GM19099 (cell line): ENCODE results near the gene GLRX5.

ENCODE experiments used
- POLR2A ChIP-seq: IDR thresholded peaks from 3 replicates; pipeline ENCODE4 v1.6.1; 2011; ENCODE audit warnings: low read depth; ENCODE audit not compliant: insufficient read length; ENCODE audit errors: extremely low read depth

GLRX5 gene

DNA sequence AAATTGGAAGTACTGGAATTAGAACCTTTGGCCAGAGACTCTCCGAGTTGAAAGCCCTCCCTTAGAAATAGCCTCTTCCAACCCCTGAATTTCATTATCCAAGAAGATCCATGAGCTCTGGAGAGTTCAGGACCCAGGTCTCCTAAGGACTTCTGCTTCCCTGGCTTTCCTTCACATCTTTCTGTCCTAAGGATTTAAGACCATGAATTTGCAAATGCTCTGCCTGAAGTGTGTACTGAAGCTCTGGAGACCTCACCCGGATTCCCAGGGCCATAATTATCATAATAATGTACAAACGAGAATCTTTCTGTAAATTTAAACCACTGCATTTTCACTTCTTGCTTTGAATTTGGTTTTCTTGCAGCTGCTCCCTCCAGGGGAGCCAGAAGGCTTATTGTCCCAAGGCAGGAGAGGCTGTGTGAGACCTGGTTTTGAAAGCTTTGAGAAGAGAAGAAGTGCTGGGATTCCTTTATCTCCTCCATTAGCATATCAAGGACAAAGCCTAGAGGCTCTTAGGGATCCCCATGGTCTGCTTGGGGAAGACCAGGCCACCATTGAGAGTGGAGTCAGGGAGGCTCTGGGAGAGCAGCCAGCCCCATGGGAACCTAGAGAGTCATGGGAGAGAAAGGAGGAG is 41.1 kb downstream of the GLRX5 start:
- TF ChIP-seq POLR2A = no peak

GRCh38 chr14:95577067-95577800 is 42.4 kb downstream of the GLRX5 start:
- TF ChIP-seq POLR2A = no peak

DNA sequence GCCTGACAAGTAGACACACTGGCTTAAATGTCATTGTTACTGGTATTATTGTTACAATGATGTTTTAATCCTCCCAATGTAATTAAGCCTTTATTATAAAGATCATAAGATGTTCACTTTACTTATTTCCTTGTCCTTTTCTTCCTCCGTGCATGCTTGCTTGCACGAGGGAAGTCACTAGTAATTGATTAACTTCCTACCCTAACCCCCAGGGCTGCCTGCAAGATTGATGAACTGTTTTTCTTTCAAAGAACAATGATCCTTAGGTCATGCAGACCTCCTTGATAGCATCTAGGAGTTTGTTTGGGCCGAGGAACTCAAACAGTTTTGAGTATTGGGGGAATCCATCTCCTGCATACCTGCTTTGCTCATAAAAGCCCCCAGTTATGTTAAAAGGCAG is 43.0 kb downstream of the GLRX5 start:
- no peak for TF ChIP-seq POLR2A

DNA sequence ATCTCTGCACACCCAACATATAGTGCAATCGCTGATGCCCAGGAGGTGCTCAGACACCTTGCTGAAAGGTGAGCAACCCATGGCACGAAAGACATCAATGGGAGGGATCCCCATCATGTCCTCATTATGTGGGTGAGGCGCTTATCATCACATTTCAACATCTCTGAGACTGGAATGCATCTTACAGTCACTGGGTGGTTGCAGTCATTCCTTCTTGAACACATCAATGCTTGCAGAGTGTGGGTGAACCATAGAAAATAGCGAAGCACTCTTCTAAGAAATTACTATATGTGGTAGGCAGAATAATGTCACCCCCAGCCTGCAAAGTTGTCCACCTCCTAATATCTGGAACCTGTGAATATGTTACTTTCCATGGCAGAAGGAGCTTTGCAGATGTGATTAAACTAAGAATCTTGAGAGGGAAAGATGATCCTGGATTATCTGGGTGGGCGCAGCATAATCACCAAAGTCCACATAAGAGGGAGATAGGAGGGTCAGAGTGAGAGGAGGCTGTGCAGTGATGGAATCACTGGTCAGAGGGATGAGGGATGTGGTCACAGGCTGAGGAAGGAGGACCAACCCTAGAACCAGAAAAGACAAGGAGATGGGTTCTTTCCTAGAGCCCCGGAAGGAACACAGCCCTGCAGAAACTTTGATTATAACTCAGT is 51.2 kb downstream of the GLRX5 start:
- no peak for TF ChIP-seq POLR2A
